Fibroblast of lung (primary cell): ENCODE measurements around the gene PRSS33. TPM values are rescaled to one million over a fixed set of nuclear protein-coding genes. Genes with fewer than 3 reads are reported as not detected.

Experiments
- DNase-seq, 2 donors: peaks; one replicate each; pipeline versions ENCODE4 v3.0.0 to v3.0.0-alpha.2; 2010; ENCODE audit warnings: low read depth in 2 of 2
- H2AFZ ChIP-seq: 2 replicates; pipeline ENCODE4 v1.5.1; 2012; ENCODE audit warnings: low read length, control low read depth, inconsistent platforms
- H3K27ac ChIP-seq: 2 replicates; pipeline ENCODE4 v1.5.1; 2011; ENCODE audit warnings: low read length, control low read depth; ENCODE audit not compliant: insufficient read depth
- H3K27me3 ChIP-seq: 2 replicates; pipeline ENCODE4 v1.5.1; 2011; ENCODE audit warnings: mild to moderate bottlenecking, low read length; ENCODE audit not compliant: control insufficient read depth, insufficient read depth
- H3K36me3 ChIP-seq: 2 replicates; pipeline ENCODE4 v1.5.1; 2011; ENCODE audit warnings: low read length; ENCODE audit not compliant: control insufficient read depth, insufficient read depth
- H3K4me1 ChIP-seq: 2 replicates; pipeline ENCODE4 v1.5.1; 2011; ENCODE audit warnings: low read length; ENCODE audit not compliant: control insufficient read depth, insufficient read depth; ENCODE audit errors: extremely low read depth
- H3K4me2 ChIP-seq: 2 replicates; pipeline ENCODE4 v1.5.1; 2011; ENCODE audit warnings: low read length, control low read depth; ENCODE audit not compliant: insufficient read depth; ENCODE audit errors: extremely low read depth
- H3K4me3 ChIP-seq, 4 experiments: fragments of 200-600 bp in 1 of 4; sonication (generic) in 1 of 4; replicated peaks in 1 of 4; 2 replicates each; pipeline ENCODE4 v1.5.1; 2011 to 2016; ENCODE audit warnings: low read length in 4 of 4, low read depth in 3 of 4, mild to moderate bottlenecking in 3 of 4, control low read depth in 2 of 4, inconsistent platforms in 1 of 4, mixed read lengths in 1 of 4; ENCODE audit not compliant: insufficient read depth in 1 of 4; ENCODE audit errors: control extremely low read depth in 1 of 4
- H3K79me2 ChIP-seq: 2 replicates; pipeline ENCODE4 v1.5.1; 2012; ENCODE audit warnings: mild to moderate bottlenecking, low read length, inconsistent platforms; ENCODE audit not compliant: control insufficient read depth, insufficient read depth
- H3K9ac ChIP-seq: 2 replicates; pipeline ENCODE4 v1.5.1; 2011; ENCODE audit warnings: mild to moderate bottlenecking, low read length, control low read depth; ENCODE audit not compliant: insufficient read depth
- H3K9me3 ChIP-seq: 2 replicates; pipeline ENCODE4 v1.5.1; 2012; ENCODE audit warnings: low read depth, low read length; ENCODE audit not compliant: control insufficient read depth, insufficient read depth
- H4K20me1 ChIP-seq: 2 replicates; pipeline ENCODE4 v1.5.1; 2011; ENCODE audit warnings: low read length; ENCODE audit not compliant: control insufficient read depth, insufficient read depth; ENCODE audit errors: extremely low read depth
- CTCF ChIP-seq, 2 donors: IDR thresholded peaks in 1 of 2; conservative IDR thresholded peaks in 1 of 2; 1 replicate in 1 of 2; 2 replicates in 1 of 2; pipeline ENCODE4 v1.5.1; 2011 to 2012; ENCODE audit warnings: low read length in 2 of 2, control low read depth in 1 of 2, inconsistent platforms in 1 of 2, low read depth in 1 of 2, mild to moderate bottlenecking in 1 of 2
- EZH2 ChIP-seq: IDR thresholded peaks from 2 replicates; pipeline ENCODE4 v1.5.1; 2012; ENCODE audit warnings: low read length, control low read depth, mild to moderate bottlenecking; ENCODE audit errors: missing control alignments
- polyA plus RNA-seq, 2 donors: library from polyadenylated mRNA; depleted of rRNA in 1 of 2; stranded (reverse) in 1 of 2; unstranded in 1 of 2; fragments of >200 nt; gene quantifications; 2 replicates each; pipeline ENCODE4 v1.2.1, GENCODE V29; 2011 to 2012; ENCODE audit warnings: missing spikeins in 1 of 2
- total RNA-seq: library from RNA; depleted of rRNA; stranded (reverse); fragments of >200 nt; gene quantifications from 2 replicates; pipeline ENCODE4 v1.2.1, GENCODE V29; 2014

PRSS33 gene
- total and polyA plus RNA-seq, 2 donors (not counting 1 experiment from before 2014, with no cell fraction given): not detected

GRCh38 chr16:2771496-2772402 is 15.6 kb downstream of the PRSS33 start:
- Histone ChIP-seq H3K4me1 (peaks cover 7% of the 10 kb centered on the region), H3K27ac (no peak overlapping the region), H4K20me1 (peaks cover 6% of the 10 kb centered on the region), H3K36me3 (peaks cover 41% of the 10 kb centered on the region), H3K9me3 (no peaks in the 10 kb centered on the region), H2AFZ (no peak overlapping the region), H3K4me3 (no peak overlapping the region), H3K4me2 (no peak overlapping the region), H3K27me3 (no peaks in the 10 kb centered on the region), H3K79me2 (peaks cover 57% of the 10 kb centered on the region), H3K9ac (no peak overlapping the region)
- no peak for DNase-seq
- TF ChIP-seq EZH2 (no peak), CTCF (conservative IDR thresholded peaks at IDR 0.05 in 1 of 2, IDR thresholded peaks at IDR 0.05 in 1 of 2; ENCODE audit: low read depth in 1 of 2, low read length in 2 of 2) (no peak)

GRCh38 chr16:2770057-2770951 is 17.1 kb downstream of the PRSS33 start:
- peaks cover 52% of the 10 kb centered on the region for H3K36me3 ChIP-seq
- H3K79me2 ChIP-seq: peaks cover 57% of the 10 kb centered on the region
- H3K9ac ChIP-seq: no peak overlapping the region
- no peak overlapping the region for H3K27ac ChIP-seq
- no peaks in the 10 kb centered on the region for H3K27me3 ChIP-seq
- H3K4me1 ChIP-seq: peaks cover 7% of the 10 kb centered on the region
- peaks cover 6% of the 10 kb centered on the region for H4K20me1 ChIP-seq
- H3K9me3 ChIP-seq: no peaks in the 10 kb centered on the region
- no peak overlapping the region for H2AFZ ChIP-seq
- no peak overlapping the region for H3K4me3 ChIP-seq
- TF ChIP-seq EZH2 (no peak), CTCF (conservative IDR thresholded peaks at IDR 0.05 in 1 of 2, IDR thresholded peaks at IDR 0.05 in 1 of 2; ENCODE audit: low read depth in 1 of 2, low read length in 2 of 2) (no peak)
- DNase-seq: no peak
- H3K4me2 ChIP-seq: no peak overlapping the region

DNA sequence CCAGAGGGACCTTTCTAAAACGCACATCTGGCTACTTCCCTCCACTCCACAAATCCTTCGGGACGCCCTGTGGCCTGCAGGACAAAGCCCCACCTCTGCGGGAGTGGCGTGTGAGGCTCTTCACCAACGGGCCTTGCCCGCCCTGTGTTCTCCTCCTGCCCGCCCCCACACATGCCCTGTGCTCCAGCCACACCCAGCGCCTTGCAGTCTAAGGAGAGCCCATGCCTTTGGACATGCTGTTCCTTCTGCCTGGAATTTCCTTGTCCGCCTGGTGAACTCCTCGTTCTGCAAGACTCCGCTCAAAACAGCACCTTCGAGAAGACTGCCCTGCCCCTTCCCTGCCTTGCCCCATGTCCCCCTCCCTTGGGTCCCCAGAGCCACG is 17.7 kb downstream of the PRSS33 start:
- Histone ChIP-seq H2AFZ (no peak overlapping the region), H3K36me3 (peaks cover 57% of the 10 kb centered on the region), H3K4me3 (no peak overlapping the region), H3K4me2 (no peak overlapping the region), H3K9me3 (no peaks in the 10 kb centered on the region), H4K20me1 (peaks cover 6% of the 10 kb centered on the region), H3K79me2 (peaks cover 59% of the 10 kb centered on the region), H3K9ac (no peak overlapping the region), H3K27me3 (no peaks in the 10 kb centered on the region), H3K27ac (no peak overlapping the region), H3K4me1 (peaks cover 7% of the 10 kb centered on the region)
- no peak for DNase-seq
- TF ChIP-seq CTCF (conservative IDR thresholded peaks at IDR 0.05 in 1 of 2, IDR thresholded peaks at IDR 0.05 in 1 of 2; ENCODE audit: low read depth in 1 of 2, low read length in 2 of 2) (no peak), EZH2 (no peak)
